MCF 10A (cell line): ENCODE data around the gene ZNF565. TPM values are rescaled to one million over a fixed set of nuclear protein-coding genes. Genes with fewer than 3 reads are reported as not detected.
"Not testable (repeated sequence)": the region's sequence is repeated elsewhere in the genome, so short reads cannot be mapped to it uniquely, and the experiment has no call there.

Experiments used
- BruUV-seq: library from RNA; stranded (reverse); fragments of 400-500 nt; replicated peaks from 2 replicates; lab custom pipeline; 2021; lab: Mats Ljungman, UMichigan
- CTCF ChIA-PET: fragments of 300-600 bp; sonication (Branson Sonifier 250); formaldehyde crosslinking; extraction: SDS; loops from one replicate; lab custom pipeline; 2021; ENCODE audit warnings: antibody characterized with exemption, inconsistent platforms; lab: Yijun Ruan, JAX
- POLR2A ChIA-PET: fragments of 300-600, 350-650 bp; sonication (Branson Sonifier 250); formaldehyde crosslinking; extraction: SDS; loops from one replicate; lab custom pipeline; 2020; ENCODE audit warnings: antibody characterized with exemption, inconsistent platforms; lab: Yijun Ruan, JAX
- DNase-seq: peaks from one replicate; pipeline ENCODE4 v3.0.0-alpha.2; 2018; ENCODE audit not compliant: unreplicated experiment
- H3K27ac Mint-ChIP-seq: one replicate; pipeline ENCODE4 v1.8.0; 2022; ENCODE audit warnings: mild to moderate bottlenecking, low read depth, mixed read lengths; ENCODE audit not compliant: unreplicated experiment
- H3K27me3 Mint-ChIP-seq: one replicate; pipeline ENCODE4 v1.8.0; 2022; ENCODE audit warnings: mixed read lengths; ENCODE audit not compliant: insufficient read depth, unreplicated experiment
- H3K36me3 Mint-ChIP-seq: one replicate; pipeline ENCODE4 v1.8.0; 2022; ENCODE audit warnings: mild to moderate bottlenecking, moderate library complexity, mixed read lengths; ENCODE audit not compliant: insufficient read depth, unreplicated experiment
- H3K4me1 Mint-ChIP-seq: one replicate; pipeline ENCODE4 v1.8.0; 2022; ENCODE audit warnings: mixed read lengths; ENCODE audit not compliant: insufficient read depth, unreplicated experiment
- H3K4me3 Mint-ChIP-seq: one replicate; pipeline ENCODE4 v1.8.0; 2022; ENCODE audit warnings: mild to moderate bottlenecking, moderate library complexity, mixed read lengths; ENCODE audit not compliant: unreplicated experiment
- H3K9me3 Mint-ChIP-seq: one replicate; pipeline ENCODE4 v1.8.0; 2022; ENCODE audit warnings: mixed read lengths; ENCODE audit not compliant: unreplicated experiment
- intact Hi-C: fragments of 100-400 bp; cut with micrococcal nuclease; formaldehyde crosslinking; loops from 2 replicates; pipeline ENCODE4 v1.14.1; 2022
- total RNA-seq: library from RNA; stranded (reverse); gene quantifications from 2 replicates; pipeline ENCODE4 v1.2.3, GENCODE V29; 2022
- TF ChIP-seq, protein P1 (sequence below): fragments of 200-600 bp; IDR thresholded peaks from one replicate; pipeline ENCODE4 v1.8.0; 2022; ENCODE audit warnings: antibody characterized with exemption, mild to moderate bottlenecking; ENCODE audit not compliant: unreplicated experiment

The ZNF565 gene
- total RNA-seq, 1 experiment from 2014 or later, result 2.9 TPM

DNA sequence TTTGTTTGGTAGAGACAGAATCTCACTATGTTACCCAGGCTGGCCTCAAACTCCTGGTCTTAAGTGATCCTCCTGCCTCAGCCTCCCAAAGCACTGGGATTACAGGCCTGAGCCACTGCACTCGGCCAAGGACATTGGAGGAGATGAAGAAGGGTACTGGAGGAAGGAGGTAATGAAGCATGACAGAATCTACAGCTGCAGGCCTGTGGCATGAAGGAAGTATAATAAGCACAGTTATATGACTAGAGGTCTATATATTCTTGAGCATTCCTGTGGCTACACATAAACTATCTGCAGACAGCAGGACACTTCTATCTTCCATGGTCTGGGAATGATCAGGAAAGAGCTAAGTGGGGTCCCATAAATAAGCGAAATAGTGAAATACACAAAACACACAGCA, 18.2 kb downstream of the ZNF565 start:
- H3K4me3 Mint-ChIP-seq, result no peak overlapping the region
- peaks cover 15% of the 10 kb centered on the region for H3K36me3 Mint-ChIP-seq
- no peak overlapping the region for H3K27ac Mint-ChIP-seq
- no TSS peak for BruUV-seq
- H3K27me3 Mint-ChIP-seq, result no peaks in the 10 kb centered on the region
- CTCF ChIA-PET, result interaction anchor here (0.6 to 0.8 kb wide), 2 partner anchors 15 to 30 kb away, joined by 3 read pairs; no protein-coding TSS in a partner anchor
- POLR2A ChIA-PET, result interaction anchor here (1.1 kb wide), 1 partner anchor 12 kb away, joined by 3 read pairs; no protein-coding TSS in a partner anchor
- DNase-seq, result no peak
- H3K9me3 Mint-ChIP-seq, result no peaks in the 10 kb centered on the region
- no peaks in the 10 kb centered on the region for H3K4me1 Mint-ChIP-seq
- intact Hi-C loops, result no loop called here
- TF ChIP-seq, protein P1, sequence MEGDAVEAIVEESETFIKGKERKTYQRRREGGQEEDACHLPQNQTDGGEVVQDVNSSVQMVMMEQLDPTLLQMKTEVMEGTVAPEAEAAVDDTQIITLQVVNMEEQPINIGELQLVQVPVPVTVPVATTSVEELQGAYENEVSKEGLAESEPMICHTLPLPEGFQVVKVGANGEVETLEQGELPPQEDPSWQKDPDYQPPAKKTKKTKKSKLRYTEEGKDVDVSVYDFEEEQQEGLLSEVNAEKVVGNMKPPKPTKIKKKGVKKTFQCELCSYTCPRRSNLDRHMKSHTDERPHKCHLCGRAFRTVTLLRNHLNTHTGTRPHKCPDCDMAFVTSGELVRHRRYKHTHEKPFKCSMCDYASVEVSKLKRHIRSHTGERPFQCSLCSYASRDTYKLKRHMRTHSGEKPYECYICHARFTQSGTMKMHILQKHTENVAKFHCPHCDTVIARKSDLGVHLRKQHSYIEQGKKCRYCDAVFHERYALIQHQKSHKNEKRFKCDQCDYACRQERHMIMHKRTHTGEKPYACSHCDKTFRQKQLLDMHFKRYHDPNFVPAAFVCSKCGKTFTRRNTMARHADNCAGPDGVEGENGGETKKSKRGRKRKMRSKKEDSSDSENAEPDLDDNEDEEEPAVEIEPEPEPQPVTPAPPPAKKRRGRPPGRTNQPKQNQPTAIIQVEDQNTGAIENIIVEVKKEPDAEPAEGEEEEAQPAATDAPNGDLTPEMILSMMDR, result no peak

DNA sequence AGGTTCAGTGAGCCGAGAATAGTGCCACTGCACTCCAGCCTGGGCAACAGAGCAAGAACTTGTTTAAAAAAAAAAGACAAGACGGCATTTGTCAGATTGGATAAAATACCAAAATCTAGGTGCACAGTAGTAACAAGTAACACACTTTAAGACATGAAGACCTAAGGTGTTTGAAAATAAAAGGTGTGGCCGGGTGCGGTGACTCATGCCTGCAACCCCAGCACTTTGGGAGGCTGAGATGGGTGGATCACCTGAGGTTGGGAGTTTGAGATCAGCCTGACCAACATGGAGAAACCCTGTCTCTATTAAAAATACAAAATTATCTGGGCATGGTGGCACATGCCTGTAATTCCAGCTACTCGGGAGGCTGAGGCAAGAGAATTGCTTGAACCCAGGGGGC, 27.7 kb downstream of the ZNF565 start:
- not testable (repeated sequence) for BruUV-seq

DNA sequence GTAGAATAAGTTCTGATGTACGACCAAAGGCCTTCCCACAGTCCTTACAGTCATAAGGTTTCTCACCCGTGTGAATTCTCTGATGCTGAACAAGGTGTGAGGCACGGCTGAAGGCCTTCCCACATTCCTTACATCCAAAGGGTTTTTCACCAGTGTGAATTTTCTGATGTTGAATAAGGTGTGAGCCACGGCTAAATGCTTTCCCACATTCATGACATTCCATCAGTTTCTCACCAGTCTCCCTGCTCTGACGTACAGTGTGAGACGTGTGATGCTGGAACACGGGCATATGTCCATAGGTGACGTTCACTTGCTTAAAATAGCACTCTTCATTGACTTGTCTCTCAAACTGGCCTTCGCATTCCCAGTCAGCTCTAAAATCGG, 31.2 kb downstream of the ZNF565 start:
- Mint-ChIP-seq H3K4me1 (peaks cover 6% of the 10 kb centered on the region), H3K4me3 (no peak overlapping the region), H3K9me3 (no peaks in the 10 kb centered on the region), H3K27me3 (no peaks in the 10 kb centered on the region), H3K27ac (no peak overlapping the region), H3K36me3 (peaks cover 7% of the 10 kb centered on the region)
- BruUV-seq, result no TSS peak
- CTCF ChIA-PET, result interaction anchor here (2.1 kb wide), 1 partner anchor 14 kb away, joined by 5 read pairs; no protein-coding TSS in a partner anchor
- TF ChIP-seq, protein P1, result no peak
- intact Hi-C loops, result no loop called here
- DNase-seq, result no peak
- POLR2A ChIA-PET, result no interaction called here

More for the DNA sequence above, 27.7 kb downstream of the ZNF565 start:
- intact Hi-C loops, H3K27me3 Mint-ChIP-seq, H3K36me3 Mint-ChIP-seq, H3K4me3 Mint-ChIP-seq, H3K9me3 Mint-ChIP-seq, POLR2A ChIA-PET, H3K4me1 Mint-ChIP-seq, DNase-seq, H3K27ac Mint-ChIP-seq: not testable (repeated sequence)
- CTCF ChIA-PET, result interaction anchor here (0.6 to 1.0 kb wide), 3 partner anchors 16 to 68 kb away, joined by 3 read pairs; no protein-coding TSS in a partner anchor

DNA sequence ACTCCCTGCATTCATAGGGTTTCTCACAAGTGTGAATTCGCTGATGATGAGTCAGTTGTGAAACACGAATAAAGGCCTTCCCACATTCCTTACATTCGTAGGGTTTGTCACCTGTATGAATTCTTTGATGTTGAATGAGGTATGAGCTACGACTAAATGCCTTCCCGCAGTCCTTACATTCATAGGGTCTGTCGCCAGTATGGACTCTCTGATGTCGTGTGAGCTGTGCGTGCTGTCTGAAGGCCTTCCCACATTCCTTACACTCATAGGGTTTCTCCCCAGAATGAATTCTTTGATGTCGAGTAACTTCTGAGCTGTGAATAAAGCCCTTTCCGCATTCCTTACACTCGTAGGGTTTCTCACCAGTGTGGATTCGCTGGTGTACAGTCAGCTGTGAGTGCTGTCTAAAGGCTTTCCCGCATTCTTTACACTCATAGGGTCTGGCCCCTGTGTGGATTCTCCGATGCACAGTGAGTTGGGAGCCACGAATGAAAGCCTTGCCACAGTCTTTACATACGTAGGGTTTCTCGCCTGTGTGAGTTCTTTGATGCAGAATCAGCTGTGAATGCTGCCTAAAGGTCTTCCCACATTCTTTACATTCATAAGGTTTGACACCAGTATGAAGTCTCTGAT, 31.7 kb downstream of the ZNF565 start:
- intact Hi-C loops, result no loop called here
- no peak for DNase-seq
- Mint-ChIP-seq H3K36me3 (peaks cover 7% of the 10 kb centered on the region), H3K9me3 (no peaks in the 10 kb centered on the region), H3K4me1 (peaks cover 6% of the 10 kb centered on the region), H3K27ac (no peak overlapping the region), H3K4me3 (no peak overlapping the region), H3K27me3 (no peaks in the 10 kb centered on the region)
- POLR2A ChIA-PET, result interaction anchor here (1.3 kb wide), 1 partner anchor 33 kb away, joined by 3 read pairs; no protein-coding TSS in a partner anchor
- no TSS peak for BruUV-seq
- TF ChIP-seq, protein P1, result no peak
- CTCF ChIA-PET, result interaction anchor here (2.1 kb wide), 1 partner anchor 13 kb away, joined by 5 read pairs; no protein-coding TSS in a partner anchor

DNA sequence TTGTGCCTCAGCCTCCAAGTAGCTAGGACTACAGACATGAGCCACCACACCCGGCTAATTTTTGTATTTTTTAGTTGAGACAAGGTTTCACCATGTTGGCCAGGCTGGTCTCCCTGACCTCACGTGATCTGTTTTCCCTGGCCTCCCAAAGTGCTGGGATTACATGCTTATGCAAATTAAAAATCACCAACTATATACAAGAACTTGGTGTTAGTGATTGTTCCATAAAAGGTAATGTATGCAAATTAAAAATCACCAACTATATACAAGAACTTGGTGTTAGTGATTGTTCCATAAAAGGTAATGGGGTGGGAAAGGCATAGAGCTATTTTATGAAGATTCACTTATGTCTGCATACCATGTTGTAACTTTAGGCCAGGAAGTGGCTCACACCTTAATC, 35.4 kb downstream of the ZNF565 start:
- CTCF ChIA-PET, result interaction anchor here (0.5 to 2.3 kb wide), 5 partner anchors 29 to 1619 kb away, joined by 3 to 8 read pairs (median 3); no protein-coding TSS in a partner anchor
- intact Hi-C loops, DNase-seq, H3K4me3 Mint-ChIP-seq, H3K36me3 Mint-ChIP-seq, POLR2A ChIA-PET, H3K27me3 Mint-ChIP-seq, H3K27ac Mint-ChIP-seq, BruUV-seq, H3K4me1 Mint-ChIP-seq, H3K9me3 Mint-ChIP-seq: not testable (repeated sequence)

DNA sequence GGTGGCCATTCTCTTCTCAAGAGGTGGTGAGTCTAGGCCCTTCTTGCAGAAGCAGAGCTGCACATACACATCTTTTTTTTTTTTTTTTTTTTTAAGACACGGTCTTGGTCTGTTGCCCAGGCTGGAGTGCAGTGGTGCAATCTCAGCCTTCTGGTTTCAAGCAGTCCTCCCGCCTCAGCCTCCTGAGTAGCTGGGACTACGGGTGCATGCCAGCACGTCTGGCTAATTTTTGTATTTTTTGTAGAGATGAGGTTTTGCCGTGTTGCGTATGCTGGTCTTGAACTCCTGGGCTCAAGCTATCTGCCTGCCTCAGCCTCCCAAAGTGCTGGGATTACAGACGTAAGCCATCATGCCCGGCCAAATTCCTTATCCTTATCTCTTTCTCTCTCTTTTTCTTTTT, 40.6 kb downstream of the ZNF565 start:
- H3K4me1 Mint-ChIP-seq, DNase-seq, H3K36me3 Mint-ChIP-seq, BruUV-seq, H3K9me3 Mint-ChIP-seq, H3K27ac Mint-ChIP-seq, intact Hi-C loops, H3K27me3 Mint-ChIP-seq, H3K4me3 Mint-ChIP-seq: not testable (repeated sequence)
- CTCF ChIA-PET, result interaction anchor here (0.9 to 9.9 kb wide), 5 partner anchors 9 to 113 kb away, joined by 3 to 150 read pairs (median 3); partner anchors contain the start of gene CAPNS1
- POLR2A ChIA-PET, result interaction anchor here (1.7 to 6.3 kb wide), 2 partner anchors 34 to 47 kb away, joined by 6 to 43 read pairs; partner anchors contain the start of gene CAPNS1
